Tibial nerve (tissue), 4 donors: ENCODE data around the gene ASTN1. TPM values are rescaled to one million over a fixed set of nuclear protein-coding genes. Genes with fewer than 3 reads are reported as not detected.
A peak's percentile ranks its signal among the peaks of the same experiment; 100 is the strongest.

Experiments
- DNase-seq, 2 donors: peaks; one replicate each; pipeline ENCODE4 v3.0.0-alpha.2; 2019; ENCODE audit warnings: low spot score in 2 of 2
- H3K27ac ChIP-seq, 4 donors: fragments of 200-600 bp; sonication (generic) in 3 of 4; one replicate each; pipeline ENCODE4 v1.5.1; 2017 to 2019; ENCODE audit warnings: mild to moderate bottlenecking in 1 of 4
- H3K27me3 ChIP-seq, 2 donors: fragments of 200-600 bp; sonication (generic) in 1 of 2; one replicate each; pipeline versions ENCODE4 v1.5.1 to v1.6.0; 2017 to 2019
- H3K36me3 ChIP-seq, 3 donors: fragments of 200-600 bp; sonication (generic); one replicate each; pipeline ENCODE4 v1.5.1; 2018 to 2019
- H3K4me1 ChIP-seq, 4 donors: fragments of 200-600 bp; sonication (generic) in 3 of 4; one replicate each; pipeline ENCODE4 v1.5.1; 2017 to 2019
- H3K4me3 ChIP-seq, 4 donors: fragments of 200-600 bp; sonication (generic) in 3 of 4; one replicate each; pipeline ENCODE4 v1.5.1; 2017 to 2019; ENCODE audit warnings: mild to moderate bottlenecking in 1 of 4, moderate library complexity in 1 of 4
- H3K9me3 ChIP-seq, 4 donors: fragments of 200-600 bp; sonication (generic) in 3 of 4; one replicate each; pipeline ENCODE4 v1.5.1; 2017 to 2019
- CTCF ChIP-seq, 5 experiments: fragments of 200-600 bp in 3 of 5; fragments of 450-650 bp in 2 of 5; sonication (generic) in 3 of 5; IDR thresholded peaks; one replicate each; pipeline ENCODE4 v1.5.1; 2016 to 2019; ENCODE audit warnings: antibody characterized with exemption in 5 of 5, mild to moderate bottlenecking in 3 of 5, moderate library complexity in 2 of 5
- EP300 ChIP-seq, 2 donors: sonication (generic); formaldehyde crosslinking; IDR thresholded peaks; one replicate each; pipeline ENCODE4 v1.6.1; 2017; ENCODE audit warnings: antibody characterized with exemption in 2 of 2, mild to moderate bottlenecking in 1 of 2
- POLR2A ChIP-seq, 2 donors: fragments of 450-650 bp; IDR thresholded peaks; one replicate each; pipeline ENCODE4 v1.6.1; 2017; ENCODE audit warnings: antibody characterized with exemption in 2 of 2, mild to moderate bottlenecking in 2 of 2, moderate library complexity in 2 of 2
- WGBS, 2 donors: methylation state at CpG; one replicate each; pipeline ENCODE4 v1.1.5; 2018; 5-methylcytosine and 5-hydroxymethylcytosine counted together
- total RNA-seq, 4 donors: library from RNA; depleted of rRNA; stranded (reverse); fragments of >200 nt; gene quantifications; one replicate each; pipeline ENCODE4 v1.1.0, GENCODE V29; 2016

Gene ASTN1
- total RNA-seq, 4 donors from 2014 or later = 0.30 to 0.63 TPM; not detected in 2

- no peak for DNase-seq
- Histone ChIP-seq H3K27me3 (peaks cover 0 to 41% of the 10 kb centered on the region in 2 donors), H3K27ac (no peak overlapping the region), H3K4me1 (peaks cover 0 to 18% (median 5%) of the 10 kb centered on the region in 4 donors), H3K9me3 (no peaks in the 10 kb centered on the region), H3K36me3 (no peaks in the 10 kb centered on the region), H3K4me3 (no peak overlapping the region)
- no peak for TF ChIP-seq POLR2A (IDR thresholded peaks at IDR 0.05)
- TF ChIP-seq EP300 (IDR thresholded peaks at IDR 0.05) = no peak
- TF ChIP-seq CTCF (IDR thresholded peaks at IDR 0.05) = no peak
- WGBS, 2 donors = 79 to 84% methylated on average over 2 of the region's 2 CpGs
Observed at GRCh38 chr1:177173976-177174375, 9.5 kb upstream of the ASTN1 start.

GRCh38 chr1:177172866-177173265, 8.4 kb upstream of the ASTN1 start:
- Histone ChIP-seq H3K27me3 (peaks cover 0 to 52% of the 10 kb centered on the region in 2 donors), H3K9me3 (no peaks in the 10 kb centered on the region), H3K4me3 (no peak overlapping the region), H3K36me3 (no peaks in the 10 kb centered on the region), H3K27ac (no peak overlapping the region), H3K4me1 (peaks cover 0 to 18% (median 5%) of the 10 kb centered on the region in 4 donors)
- no peak for DNase-seq
- TF ChIP-seq EP300 (IDR thresholded peaks at IDR 0.05) (no peak), CTCF (IDR thresholded peaks at IDR 0.05) (no peak), POLR2A (IDR thresholded peaks at IDR 0.05) (no peak)
- WGBS, 2 donors = 83% methylated on average over 3 of the region's 3 CpGs

GRCh38 chr1:177172272-177172671, 7.8 kb upstream of the ASTN1 start:
- H3K36me3 ChIP-seq = no peaks in the 10 kb centered on the region
- H3K27me3 ChIP-seq = peaks cover 0 to 56% of the 10 kb centered on the region in 2 donors

GRCh38 chr1:177171536-177172123, 7.1 kb upstream of the ASTN1 start:
- H3K4me3 ChIP-seq = peak overlapping the region; percentile 20 to 52 (median 28)
- H3K9me3 ChIP-seq = no peaks in the 10 kb centered on the region
- H3K4me1 ChIP-seq = peaks cover 0 to 18% (median 5%) of the 10 kb centered on the region in 4 donors
- no peak overlapping the region for H3K27ac ChIP-seq
- WGBS, 2 donors = 16 to 18% methylated on average over 8 of the region's 8 CpGs
- no peaks in the 10 kb centered on the region for H3K36me3 ChIP-seq
- DNase-seq = no peak
- peaks cover 0 to 63% of the 10 kb centered on the region in 2 donors for H3K27me3 ChIP-seq
- TF ChIP-seq CTCF (IDR thresholded peaks at IDR 0.05) = no peak
- TF ChIP-seq POLR2A (IDR thresholded peaks at IDR 0.05) = no peak
- no peak for TF ChIP-seq EP300 (IDR thresholded peaks at IDR 0.05)

More at GRCh38 chr1:177172272-177172671, 7.8 kb upstream of the ASTN1 start:
- 64 to 68% methylated on average over 3 of the region's 3 CpGs for WGBS, 2 donors
- Histone ChIP-seq H3K4me3 (no peak overlapping the region), H3K4me1 (peaks cover 0 to 18% (median 5%) of the 10 kb centered on the region in 4 donors), H3K9me3 (no peaks in the 10 kb centered on the region), H3K27ac (no peak overlapping the region)
- TF ChIP-seq POLR2A (IDR thresholded peaks at IDR 0.05) = no peak
- TF ChIP-seq CTCF (IDR thresholded peaks at IDR 0.05) = no peak
- TF ChIP-seq EP300 (IDR thresholded peaks at IDR 0.05) = no peak
- DNase-seq = no peak

- peaks cover 0 to 70% of the 10 kb centered on the region in 2 donors for H3K27me3 ChIP-seq
- H3K9me3 ChIP-seq = no peaks in the 10 kb centered on the region
- no peaks in the 10 kb centered on the region for H3K36me3 ChIP-seq
- H3K4me3 ChIP-seq = peak within 1 kb of the TSS; percentile 20 to 52 (median 28)
- 2 to 4% methylated on average over 46 to 49 of the region's 49 CpGs for WGBS, 2 donors
- DNase-seq = no peak
- TF ChIP-seq POLR2A (IDR thresholded peaks at IDR 0.05) (no peak), EP300 (IDR thresholded peaks at IDR 0.05) (no peak), CTCF (IDR thresholded peaks at IDR 0.05) (no peak)
- H3K27ac ChIP-seq = no peak within 1 kb of the TSS
- peaks cover 0 to 18% (median 5%) of the 10 kb centered on the region in 4 donors for H3K4me1 ChIP-seq
Observed at GRCh38 chr1:177170756-177171535, 6.4 kb upstream of the ASTN1 start, which contains the start of gene BRINP2. TSS of gene BRINP2 (plus strand) at chr1:177170958. CDS start at chr1:177229877, 58,919 bp downstream.
